ENCODE data around the gene LHFPL3. TPM values are rescaled to one million over a fixed set of nuclear protein-coding genes. Genes with fewer than 3 reads are reported as not detected.

Gene LHFPL3
- polyA plus RNA-seq, 1 of the 3 experiments (the other 2 are of a cell fraction), result not detected

- Histone ChIP-seq H3F3A (replicated peaks; ENCODE audit: insufficient read depth) (no peaks in the 10 kb centered on the region), H3K79me2 (ENCODE audit: insufficient read depth) (no peaks in the 10 kb centered on the region), H2AFZ (ENCODE audit: low read depth) (no peak overlapping the region), H3K4me1 (ENCODE audit: control insufficient read depth in 1 of 2, insufficient read depth in 2 of 2, low read depth in 1 of 2, low read length in 1 of 2) (peaks cover 0 to 8% of the 10 kb centered on the region in 2 experiments; a peak in 1 of 4 replicates), H3K4me3 (ENCODE audit: low read depth in 2 of 2, low read length in 1 of 2) (no peak overlapping the region), H4K20me1 (ENCODE audit: insufficient read depth) (no peaks in the 10 kb centered on the region), H3K27ac (ENCODE audit: low read depth in 2 of 2, low read length in 1 of 2) (no peak overlapping the region), H3K9me2 (no peaks in the 10 kb centered on the region), H3K36me3 (replicated peaks in 1 of 2; ENCODE audit: control insufficient read depth in 1 of 2, insufficient read depth in 2 of 2, low read length in 1 of 2) (no peaks in the 10 kb centered on the region), H3K9me3 (no peaks in the 10 kb centered on the region), H3K4me2 (no peak overlapping the region), H3K27me3 (ENCODE audit: insufficient read depth) (peaks cover 48% of the 10 kb centered on the region), H3K9ac (no peak overlapping the region)
- ChIA-PET POLR2A (no interaction called here), CTCF (interaction anchor here (1.5 to 7.3 kb wide), 5 partner anchors 9 to 626 kb away, joined by 5 to 58 read pairs (median 15); no protein-coding TSS in a partner anchor)
- no peak for DNase-seq
- 10% methylated on average over 5 of the region's 5 CpGs for WGBS (ENCODE audit: low lambda C conversion rate)
- TF ChIP-seq FOXM1 (IDR thresholded peaks at IDR 0.05; ENCODE audit: low read depth) (no peak), RCOR1 (IDR thresholded peaks at IDR 0.05; ENCODE audit: low read length) (no peak), FOSL2 (IDR thresholded peaks at IDR 0.05; ENCODE audit: borderline replicate concordance, low read depth) (no peak), SIN3A (IDR thresholded peaks at IDR 0.05; ENCODE audit: borderline replicate concordance, low read depth, low read length) (no peak), RFX5 (IDR thresholded peaks at IDR 0.05; ENCODE audit: low read length) (no peak), MAX (IDR thresholded peaks at IDR 0.05; ENCODE audit: low read depth) (no peak), USF1 (IDR thresholded peaks at IDR 0.05; ENCODE audit: borderline replicate concordance, low read depth) (no peak), MEF2A (IDR thresholded peaks at IDR 0.05; ENCODE audit: borderline replicate concordance, low read depth) (no peak)
Measured at GRCh38 chr7:104857458-104858425, 529.3 kb downstream of the LHFPL3 start.

GRCh38 chr7:104859754-104860426 is 531.5 kb downstream of the LHFPL3 start:
- Histone ChIP-seq H3K27ac (ENCODE audit: low read depth in 2 of 2, low read length in 1 of 2) (no peak overlapping the region), H3K4me1 (ENCODE audit: control insufficient read depth in 1 of 2, insufficient read depth in 2 of 2, low read depth in 1 of 2, low read length in 1 of 2) (peaks cover 0 to 4% of the 10 kb centered on the region in 2 experiments; a peak in 1 of 4 replicates), H3K79me2 (ENCODE audit: insufficient read depth) (no peaks in the 10 kb centered on the region), H3K9ac (no peak overlapping the region), H3K36me3 (replicated peaks in 1 of 2; ENCODE audit: control insufficient read depth in 1 of 2, insufficient read depth in 2 of 2, low read length in 1 of 2) (no peaks in the 10 kb centered on the region), H4K20me1 (ENCODE audit: insufficient read depth) (no peaks in the 10 kb centered on the region), H2AFZ (ENCODE audit: low read depth) (no peak overlapping the region), H3K27me3 (ENCODE audit: insufficient read depth) (peaks cover 54% of the 10 kb centered on the region), H3K9me3 (no peaks in the 10 kb centered on the region), H3K4me3 (ENCODE audit: low read depth in 2 of 2, low read length in 1 of 2) (no peak overlapping the region), H3K4me2 (no peak overlapping the region), H3F3A (replicated peaks; ENCODE audit: insufficient read depth) (no peaks in the 10 kb centered on the region), H3K9me2 (no peaks in the 10 kb centered on the region)
- DNase-seq, result no peak
- ChIA-PET CTCF (interaction anchor here (1.4 to 7.7 kb wide), 7 partner anchors 9 to 628 kb away, joined by 3 to 78 read pairs (median 44); no protein-coding TSS in a partner anchor), POLR2A (no interaction called here)
- TF ChIP-seq RAD21 (IDR thresholded peaks at IDR 0.05; ENCODE audit: low read length) (no peak), TCF12 (IDR thresholded peaks at IDR 0.05) (no peak), SMC3 (IDR thresholded peaks at IDR 0.05; ENCODE audit: low read depth, low read length) (no peak), YY1 (IDR thresholded peaks at IDR 0.05; ENCODE audit: low read depth) (no peak), SIN3A (IDR thresholded peaks at IDR 0.05; ENCODE audit: borderline replicate concordance, low read depth, low read length) (no peak), FOXM1 (IDR thresholded peaks at IDR 0.05; ENCODE audit: low read depth) (no peak), NFIC (IDR thresholded peaks at IDR 0.05; ENCODE audit: borderline replicate concordance) (no peak), EP300 (IDR thresholded peaks at IDR 0.05; ENCODE audit: borderline replicate concordance in 1 of 2, low read depth in 1 of 2, low read length in 1 of 2) (no peak), TEAD4 (IDR thresholded peaks at IDR 0.05; ENCODE audit: borderline replicate concordance, insufficient read depth) (no peak), FOXJ3 (CRISPR knock-in tag; IDR thresholded peaks at IDR 0.05) (no peak), MAX (IDR thresholded peaks at IDR 0.05; ENCODE audit: low read depth) (no peak), PBX3 (IDR thresholded peaks at IDR 0.05) (no peak), CHD2 (IDR thresholded peaks at IDR 0.05; ENCODE audit: low read length, partially characterized antibody) (no peak), NRF1 (IDR thresholded peaks at IDR 0.05; ENCODE audit: low read depth, low read length) (no peak), CTCF (IDR thresholded peaks at IDR 0.05) (no peak)
- WGBS (ENCODE audit: low lambda C conversion rate), result 49% methylated on average over 4 of the region's 4 CpGs

Data from SK-N-SH (cell line).